NCI-H1048 (cell line): ENCODE data around the gene PREB.
A peak's percentile ranks its signal among the peaks of the same experiment; 100 is the strongest.

Experiments
- DNase-seq: peaks from one replicate; lab custom pipeline; 2025; lab: John Stamatoyannopoulos, UW

The PREB gene

GRCh38 chr2:27095745-27096651 is 38.4 kb downstream of the PREB start:
- DNase-seq, result no peak

- no peak for DNase-seq
These were observed 39.0 kb downstream of the PREB start for GRCh38 chr2:27095427-27095744.

- no peak for DNase-seq
These were observed 40.0 kb downstream of the PREB start for GRCh38 chr2:27094353-27094984.

GRCh38 chr2:27093430-27094352 is 40.7 kb downstream of the PREB start:
- DNase-seq, result no peak

GRCh38 chr2:27092696-27093429 is 41.6 kb downstream of the PREB start:
- DNase-seq, result no peak

- DNase-seq, result no peak
These were observed 42.4 kb downstream of the PREB start for GRCh38 chr2:27091746-27092695.

- DNase-seq, result no peak
These were observed 45.1 kb downstream of the PREB start for GRCh38 chr2:27089111-27089954.

- no peak for DNase-seq
These were observed 45.8 kb downstream of the PREB start for GRCh38 chr2:27088634-27089033.

- DNase-seq, result no peak
These were observed 46.5 kb downstream of the PREB start for GRCh38 chr2:27087823-27088410.

- DNase-seq, result no peak
These were observed 47.5 kb downstream of the PREB start, which contains the start of gene KHK for GRCh38 chr2:27086724-27087593. KHK (plus strand) TSS chr2:27086772; CDS start chr2:27087260, 488 bp downstream.

GRCh38 chr2:27086090-27086723 is 48.2 kb downstream of the PREB start:
- peak; percentile 74 for DNase-seq

GRCh38 chr2:27085673-27086089 is 48.8 kb downstream of the PREB start:
- no peak for DNase-seq

GRCh38 chr2:27085062-27085672 is 49.3 kb downstream of the PREB start:
- no peak for DNase-seq

- DNase-seq, result no peak
These were observed 50.0 kb downstream of the PREB start for GRCh38 chr2:27084297-27085061.

- no peak for DNase-seq
These were observed 50.8 kb downstream of the PREB start for GRCh38 chr2:27083410-27084296.
